ENCODE data around the gene RBBP8. TPM values are rescaled to one million over a fixed set of nuclear protein-coding genes. Genes with fewer than 3 reads are reported as not detected.
"Not testable (repeated sequence)": the region's sequence is repeated elsewhere in the genome, so short reads cannot be mapped to it uniquely, and the experiment has no call there.

RBBP8 gene
- total RNA-seq, 1 donor from 2014 or later = 44.4 TPM

DNA sequence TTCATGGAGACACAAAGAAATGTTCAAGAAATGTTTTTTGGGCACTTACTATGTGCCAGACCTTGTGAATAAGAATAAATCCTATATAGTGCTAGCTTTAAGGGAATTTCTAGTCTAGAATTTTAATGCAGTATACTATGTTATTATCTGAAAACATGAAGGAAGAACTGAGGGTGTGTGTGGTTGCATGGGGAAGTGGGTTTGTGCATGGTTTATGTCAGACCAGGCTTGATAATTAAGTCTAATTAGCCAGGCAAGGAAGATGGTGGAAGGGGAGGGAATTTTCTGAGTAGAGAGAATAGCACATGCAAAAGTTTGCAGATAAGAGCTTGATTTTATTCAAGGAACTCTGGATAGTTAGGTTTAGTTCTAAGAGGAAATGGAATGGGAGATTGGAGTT lies 6.5 kb downstream of the RBBP8 start:
- intact Hi-C loops (cut with micrococcal nuclease) = loop anchor here (10.0 kb wide), 1 partner anchor 1455 kb away; the partner anchor contains the start of gene OSBPL1A

DNA sequence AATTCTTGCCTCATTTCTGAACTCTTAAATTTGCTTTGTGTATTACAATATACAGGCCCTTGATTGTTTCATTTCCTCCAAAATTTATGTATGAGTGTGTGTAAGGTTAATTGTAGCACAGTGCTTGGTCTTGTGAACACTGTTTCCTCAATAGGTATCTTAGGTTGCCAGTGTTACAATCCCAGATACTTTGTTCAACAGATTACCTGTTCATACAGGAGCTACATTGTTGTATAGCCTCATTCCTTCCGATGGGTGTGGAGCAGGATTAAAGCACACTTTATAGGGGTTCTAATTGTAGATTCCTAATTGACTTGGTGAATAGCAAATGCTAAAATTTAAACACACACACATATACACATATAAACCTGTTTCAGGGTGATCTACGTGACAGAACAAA lies 10.7 kb downstream of the RBBP8 start:
- intact Hi-C loops (cut with micrococcal nuclease) = no loop called here

DNA sequence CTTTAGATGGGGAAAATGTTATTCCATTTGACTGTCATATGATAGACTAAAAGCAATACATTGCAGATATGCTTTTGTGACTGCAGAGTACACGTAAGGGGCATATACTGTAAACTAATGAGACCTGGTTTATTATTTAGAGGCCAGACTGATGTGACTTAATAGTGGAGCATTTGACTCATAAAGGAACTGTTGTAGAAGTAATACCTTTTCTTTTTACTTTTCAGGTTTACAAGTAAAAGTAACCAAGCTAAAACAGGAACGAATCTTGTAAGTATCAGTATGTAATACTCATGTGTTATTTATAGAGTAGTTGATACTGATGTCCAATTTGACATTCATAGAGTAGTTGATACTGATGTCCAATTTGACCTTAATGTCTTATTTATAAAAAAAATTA lies 13.1 kb downstream of the RBBP8 start:
- intact Hi-C loops (cut with micrococcal nuclease) = no loop called here

DNA sequence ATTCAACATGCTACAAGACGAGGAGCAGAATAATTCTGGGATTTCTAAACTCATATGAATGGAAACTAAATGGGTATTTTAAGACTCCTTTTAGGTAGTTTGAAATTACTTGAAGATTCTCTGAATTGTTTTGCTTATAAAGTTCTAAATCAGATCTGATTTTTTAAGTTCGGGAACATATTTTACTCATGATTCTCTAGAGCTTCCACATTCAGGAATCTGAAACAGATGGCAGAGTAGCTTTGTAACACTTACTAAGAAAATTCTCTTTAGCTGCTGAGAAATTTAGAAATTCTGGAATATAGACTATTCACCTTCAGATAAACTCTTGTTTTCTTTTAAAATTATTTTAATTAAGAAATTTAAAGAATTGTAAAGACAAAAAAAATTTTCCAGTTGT lies 13.7 kb downstream of the RBBP8 start:
- intact Hi-C loops (cut with micrococcal nuclease) = no loop called here

DNA sequence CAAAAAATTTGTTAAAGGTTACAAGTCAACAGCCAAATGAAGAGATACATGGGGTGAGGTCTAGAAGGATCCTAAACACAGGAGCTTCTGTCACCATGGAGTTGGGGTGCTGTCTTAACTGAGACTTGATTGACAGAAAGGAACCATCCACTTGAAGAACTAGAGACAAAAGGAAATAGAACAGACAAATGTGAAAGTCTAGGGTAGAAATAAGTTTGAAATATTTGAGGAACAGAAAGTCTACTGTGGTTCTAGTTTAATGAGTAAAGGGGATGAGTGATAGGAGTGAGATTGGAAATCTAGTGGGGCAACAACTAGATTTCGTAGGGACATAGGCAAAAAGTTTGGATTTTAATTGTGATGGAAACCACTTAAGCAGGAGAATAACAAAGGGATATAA lies 18.7 kb downstream of the RBBP8 start:
- intact Hi-C loops (cut with micrococcal nuclease) = no loop called here

DNA sequence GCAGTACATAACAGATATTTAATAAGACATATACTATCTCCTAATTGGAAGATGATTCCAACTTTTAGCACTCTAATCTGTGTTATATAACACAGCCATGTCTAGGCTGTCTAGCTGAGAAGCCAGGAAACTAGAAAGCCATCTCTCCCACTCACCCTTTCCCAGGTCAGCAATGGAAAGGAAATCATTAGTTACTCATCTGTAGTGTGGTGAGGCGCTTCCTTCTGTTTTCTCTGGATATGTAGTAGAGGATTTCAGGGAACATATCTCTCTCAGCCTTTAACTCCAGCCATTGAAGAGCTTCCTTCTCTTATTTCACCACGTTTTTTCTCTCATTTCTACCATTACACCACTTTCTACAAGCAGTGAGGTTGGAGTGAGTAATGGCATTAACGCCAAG lies 19.4 kb downstream of the RBBP8 start:
- intact Hi-C loops (cut with micrococcal nuclease) = no loop called here

DNA sequence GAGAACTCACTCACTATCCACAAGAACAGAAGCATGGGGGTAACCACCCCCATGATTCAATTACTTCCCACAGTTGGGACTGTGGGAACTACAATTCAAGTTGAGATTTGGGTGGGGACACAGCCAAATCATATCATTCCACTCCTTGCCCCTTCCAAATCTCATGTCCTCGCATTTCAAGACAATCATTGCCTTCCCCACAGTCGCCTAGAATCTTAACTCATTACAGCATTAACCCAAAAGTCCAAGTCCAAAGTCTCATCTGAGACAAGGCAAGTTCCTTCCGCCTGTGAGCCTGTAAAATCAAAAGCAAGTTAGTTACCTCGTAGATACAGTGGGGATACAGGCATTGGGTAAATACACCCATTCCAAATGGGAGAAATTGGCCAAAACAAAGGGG lies 20.9 kb downstream of the RBBP8 start:
- intact Hi-C loops (cut with micrococcal nuclease) = not testable (repeated sequence)

DNA sequence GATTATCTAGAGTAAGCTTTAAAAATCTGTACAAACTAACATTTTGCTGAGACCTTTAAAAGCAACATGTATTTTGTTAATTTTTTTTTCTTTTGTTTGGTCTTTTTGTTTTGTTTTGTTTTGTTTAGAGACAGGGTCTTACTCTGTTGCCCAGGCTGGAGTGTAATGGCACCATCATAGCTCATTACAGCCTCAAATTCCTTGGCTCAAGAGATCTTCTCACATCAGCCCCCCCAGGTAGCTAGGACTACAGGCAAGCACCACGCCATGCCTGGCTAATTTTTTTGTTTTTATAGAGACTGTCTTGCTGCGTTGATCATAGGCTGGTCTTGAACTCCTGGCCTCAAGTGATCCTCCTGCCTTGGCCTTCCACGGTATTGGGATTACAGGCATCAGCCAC lies 23.1 kb downstream of the RBBP8 start:
- intact Hi-C loops (cut with micrococcal nuclease) = no loop called here

DNA sequence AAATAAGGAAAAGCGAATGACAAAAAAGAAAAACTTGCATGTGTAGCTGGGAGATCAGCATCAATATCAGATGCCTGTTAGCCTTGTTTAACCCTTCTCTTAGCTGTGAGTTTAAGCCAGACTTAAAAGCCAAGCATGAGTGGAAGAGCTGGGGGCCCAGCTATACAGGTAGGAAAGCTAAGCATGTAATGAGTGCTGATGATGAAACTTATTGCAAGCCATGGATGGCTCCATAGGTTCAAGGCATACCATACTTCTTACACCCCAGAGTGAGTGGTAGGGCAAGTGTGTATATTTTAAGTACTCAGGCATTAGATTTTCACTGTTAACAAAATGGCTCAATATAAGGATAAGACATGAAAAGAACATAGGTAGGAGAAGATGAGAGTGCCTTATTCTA lies 28.0 kb downstream of the RBBP8 start:
- intact Hi-C loops (cut with micrococcal nuclease) = no loop called here

DNA sequence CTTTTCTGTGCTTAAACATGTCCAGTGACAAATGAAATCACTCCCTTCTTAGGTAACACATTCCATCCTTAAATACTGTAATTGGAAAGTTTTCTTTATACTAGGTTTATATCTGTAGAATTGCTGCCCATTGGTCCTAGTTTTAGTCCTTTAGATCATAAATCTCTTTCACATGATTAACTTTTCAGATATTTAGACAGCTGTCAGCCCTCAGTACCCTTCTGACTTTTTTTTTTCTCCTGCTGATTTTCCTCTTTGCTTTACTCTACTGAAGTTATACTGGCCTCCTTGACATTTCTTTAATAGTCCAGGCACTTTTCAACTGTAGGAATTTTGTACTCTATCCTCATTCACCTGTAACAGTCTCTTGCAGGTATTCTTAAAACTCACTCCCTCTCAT lies 28.9 kb downstream of the RBBP8 start:
- intact Hi-C loops (cut with micrococcal nuclease) = no loop called here

DNA sequence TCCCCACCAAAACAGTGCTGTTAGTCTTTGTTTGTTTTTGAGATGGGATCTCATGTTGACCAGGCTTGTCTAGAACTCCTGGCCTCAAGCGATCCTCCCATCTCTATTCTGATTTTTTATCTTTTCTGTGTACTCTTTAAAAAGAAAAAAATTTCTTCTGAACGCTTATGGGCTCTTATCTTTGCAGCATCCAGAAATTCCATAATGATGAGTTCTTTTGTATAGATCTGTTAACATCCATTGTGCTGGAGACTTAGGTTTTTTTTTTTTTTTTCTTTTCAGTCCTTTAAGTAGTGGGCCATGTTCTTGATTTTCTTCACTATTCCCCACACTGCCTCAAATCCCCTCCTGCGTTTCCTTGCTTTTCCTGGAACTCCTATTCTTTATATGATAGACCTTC lies 31.0 kb downstream of the RBBP8 start:
- intact Hi-C loops (cut with micrococcal nuclease) = no loop called here

DNA sequence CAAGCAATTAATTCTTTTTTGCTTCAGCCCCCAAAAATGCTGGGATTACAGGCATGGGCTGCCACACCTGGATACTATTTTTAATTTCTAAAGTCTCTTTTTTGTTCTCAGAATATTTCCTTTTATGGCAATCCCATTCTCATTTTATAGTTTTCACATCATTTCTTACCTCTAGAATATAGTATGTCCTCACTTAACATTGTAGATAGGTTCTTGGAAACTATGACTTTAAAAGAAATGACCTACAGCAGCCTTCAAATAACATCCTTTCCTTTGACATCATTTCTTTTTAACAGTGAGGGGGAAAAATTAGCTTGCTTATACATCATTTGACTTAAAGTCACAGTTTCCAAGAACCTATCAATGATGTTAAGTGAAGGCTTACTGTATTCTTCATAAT lies 31.6 kb downstream of the RBBP8 start:
- intact Hi-C loops (cut with micrococcal nuclease) = no loop called here

DNA sequence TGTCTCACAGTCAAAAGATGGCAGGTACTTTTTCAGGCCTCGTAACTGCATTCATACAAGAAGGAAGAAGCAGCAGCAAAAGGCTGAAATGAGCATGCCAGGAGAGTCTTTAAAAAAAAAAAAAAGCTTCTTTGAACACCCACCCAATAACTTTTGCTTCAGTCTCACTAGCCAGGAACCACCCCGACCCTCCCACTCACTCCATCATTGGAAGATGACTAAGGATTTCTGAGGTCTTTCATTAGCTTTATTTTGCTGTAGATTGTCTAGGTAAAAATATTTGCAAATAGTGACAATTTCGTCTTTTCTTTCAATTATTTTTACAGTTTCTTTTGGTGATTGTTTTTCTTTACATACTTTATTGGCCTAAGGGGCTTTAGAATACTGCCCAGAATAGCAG lies 37.9 kb downstream of the RBBP8 start:
- intact Hi-C loops (cut with micrococcal nuclease) = no loop called here

DNA sequence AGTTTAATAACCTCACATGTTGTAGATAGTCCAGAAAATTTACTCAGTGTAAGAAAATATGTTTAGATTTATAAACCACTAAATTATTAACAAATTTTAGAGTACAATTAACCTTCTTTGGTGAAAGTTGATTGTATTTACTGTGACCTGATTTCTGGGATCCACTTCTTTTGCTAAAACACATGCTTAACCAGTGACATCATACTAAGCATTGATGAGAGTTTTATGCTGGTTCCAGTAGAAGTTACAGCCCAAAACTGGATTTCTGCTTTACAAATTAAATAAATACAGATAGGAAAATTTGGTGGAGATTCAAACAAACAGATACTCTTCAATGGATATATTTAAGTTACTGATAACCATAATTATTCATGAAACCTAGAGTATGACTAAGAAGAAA lies 40.9 kb downstream of the RBBP8 start:
- intact Hi-C loops (cut with micrococcal nuclease) = no loop called here

DNA sequence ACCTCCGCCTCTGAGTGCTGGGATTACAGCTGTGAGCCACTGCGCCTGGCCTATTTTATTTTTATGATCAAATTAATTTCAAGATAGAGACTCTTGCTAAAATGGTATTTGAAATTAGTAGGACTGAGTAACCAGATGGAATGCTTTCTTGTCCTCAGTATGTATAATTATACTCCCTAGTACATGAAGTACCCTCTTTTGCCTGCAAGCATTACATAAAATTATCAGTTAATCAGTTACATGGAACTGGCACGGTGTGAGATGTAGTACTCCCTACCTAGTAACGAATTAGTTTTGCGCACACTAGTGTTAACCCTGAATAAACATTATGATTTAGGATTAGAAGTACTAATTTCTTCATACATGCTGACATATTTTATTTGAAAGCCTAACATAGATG lies 41.6 kb downstream of the RBBP8 start:
- intact Hi-C loops (cut with micrococcal nuclease) = no loop called here

DNA sequence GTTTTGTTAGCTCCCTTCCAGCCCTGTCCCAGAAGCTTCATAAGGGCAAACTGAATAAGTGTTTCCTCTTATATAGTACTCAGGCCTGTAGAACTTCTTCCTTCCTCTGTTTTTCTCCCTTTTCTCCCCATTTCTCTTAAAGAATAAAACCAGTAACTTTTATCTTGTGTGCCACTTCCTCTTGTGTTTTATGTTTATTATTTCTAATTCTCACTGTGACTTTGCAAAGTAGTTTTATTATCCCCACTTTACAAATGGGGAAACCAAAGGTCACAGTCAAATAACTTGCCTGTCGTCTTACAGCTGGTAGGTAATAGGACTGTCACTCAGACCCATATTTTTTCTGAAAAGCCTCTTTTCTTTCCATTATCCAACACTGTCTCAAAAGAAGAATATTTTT lies 42.4 kb downstream of the RBBP8 start:
- intact Hi-C loops (cut with micrococcal nuclease) = no loop called here

DNA sequence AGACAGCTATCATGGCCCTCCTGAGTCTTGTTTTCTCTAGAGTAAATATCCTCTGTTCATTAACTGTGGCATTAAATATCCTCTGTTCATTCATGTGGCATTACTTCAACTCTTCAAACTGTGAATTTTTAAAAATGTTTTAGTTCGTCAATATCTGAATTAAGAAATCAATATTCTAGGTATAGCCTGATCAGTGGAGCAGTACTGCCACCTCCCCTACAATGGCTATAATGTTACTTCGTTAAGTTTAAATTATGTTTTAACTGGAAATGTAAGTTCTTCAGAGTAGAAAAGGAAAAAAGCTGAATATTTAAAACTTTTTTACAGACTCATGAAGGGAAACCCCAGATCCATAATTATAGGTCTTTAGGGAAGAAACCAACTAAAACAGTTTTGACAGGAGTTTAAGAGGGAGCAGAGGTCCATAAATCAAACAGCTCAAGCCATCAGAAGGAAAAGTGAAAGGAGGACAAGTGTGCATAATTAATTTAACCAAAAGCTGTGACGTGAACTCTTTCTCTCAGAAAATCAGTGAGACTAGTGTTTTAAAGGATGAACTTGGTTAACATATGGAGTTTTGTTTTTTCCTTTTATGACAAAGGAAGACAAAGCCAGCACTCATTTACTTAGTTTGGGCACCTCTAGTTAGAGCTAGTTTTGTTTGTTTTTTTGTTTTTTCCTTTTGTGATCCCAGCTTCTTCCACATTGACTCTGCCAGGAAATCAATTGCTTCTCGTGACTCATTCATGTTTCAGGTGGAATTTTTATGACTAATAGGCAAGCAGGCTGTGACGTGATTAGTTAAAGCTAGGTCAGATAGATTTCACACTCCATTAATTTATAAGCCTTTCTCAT lies 44.9 kb downstream of the RBBP8 start:
- intact Hi-C loops (cut with micrococcal nuclease) = no loop called here

DNA sequence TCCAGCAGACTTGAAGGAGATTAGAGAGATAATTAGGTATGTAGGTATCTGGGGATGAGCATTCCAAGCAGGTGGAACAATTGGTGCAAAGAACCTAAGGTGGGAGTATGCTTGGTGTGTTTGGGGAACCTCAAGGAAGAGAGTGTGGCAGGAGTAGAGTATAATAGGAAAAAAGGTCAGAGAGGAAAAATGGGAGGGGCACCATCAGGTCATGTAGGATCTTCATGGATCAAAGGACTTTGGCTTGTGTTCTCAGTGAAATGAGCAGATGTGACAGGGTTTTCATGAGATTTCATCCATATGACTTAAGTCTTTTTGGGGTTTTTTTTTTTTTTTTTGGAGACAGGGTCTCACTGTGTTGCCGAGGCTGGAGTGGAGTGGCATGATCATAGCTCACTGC lies 47.3 kb downstream of the RBBP8 start:
- intact Hi-C loops (cut with micrococcal nuclease) = no loop called here

DNA sequence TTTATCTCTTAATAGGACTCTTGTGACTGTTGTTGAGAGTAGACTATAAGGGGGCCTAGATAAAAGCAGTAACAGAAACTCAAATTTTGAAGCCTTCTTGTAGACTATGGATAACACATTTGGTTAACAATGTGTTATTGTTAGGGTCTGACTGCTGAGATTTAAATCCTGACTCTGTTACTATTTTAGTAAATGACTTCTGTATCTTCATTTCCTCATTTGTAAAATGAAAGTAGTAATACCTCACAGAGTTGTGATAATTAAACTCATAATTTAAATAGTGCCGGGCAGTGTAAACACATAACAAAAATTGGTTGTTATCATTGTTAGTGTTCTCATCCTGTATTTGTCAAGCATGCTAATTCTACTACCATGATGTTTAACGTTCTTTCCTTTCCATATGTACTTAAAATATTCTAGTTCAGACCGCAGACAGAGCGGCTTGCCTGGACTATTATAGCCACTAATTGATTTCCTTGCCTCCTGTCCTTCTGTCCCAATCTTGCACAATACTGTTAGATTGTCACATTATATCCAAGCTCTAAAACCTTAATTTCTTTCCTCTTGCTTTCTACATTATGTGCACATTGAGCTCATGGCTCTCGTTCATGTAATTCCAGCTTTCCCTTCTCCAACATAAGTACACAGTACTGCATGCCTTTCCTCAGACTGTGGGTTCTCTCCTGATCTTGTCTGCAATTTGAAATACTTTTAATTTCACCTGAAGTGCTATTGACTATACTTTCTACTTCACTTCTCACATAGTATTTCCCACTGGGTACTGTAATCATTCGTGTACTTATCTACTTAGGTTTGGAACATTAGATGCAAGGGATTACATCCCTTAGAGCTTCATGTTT lies 48.4 kb downstream of the RBBP8 start:
- intact Hi-C loops (cut with micrococcal nuclease) = no loop called here

DNA sequence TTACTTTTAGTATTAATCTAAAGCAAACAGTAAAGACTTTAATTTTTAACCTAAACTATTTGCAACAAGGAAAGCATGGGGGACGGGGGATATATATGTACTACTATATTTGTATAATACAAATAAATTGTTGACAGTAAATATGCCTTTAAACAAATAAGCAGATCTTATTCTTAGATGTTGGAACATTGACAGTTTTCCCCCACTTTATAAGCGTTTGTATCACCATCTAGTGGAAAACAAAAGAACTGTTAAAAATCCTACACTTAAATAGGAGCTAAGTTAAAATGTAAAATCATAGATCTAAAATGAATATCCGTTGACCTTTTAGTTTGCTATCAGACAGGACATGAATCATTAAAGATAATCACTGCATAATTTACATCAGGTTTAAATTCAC lies 50.0 kb downstream of the RBBP8 start:
- intact Hi-C loops (cut with micrococcal nuclease) = loop anchor here (1.0 kb wide), 3 partner anchors 53 to 184 kb away; no protein-coding TSS in a partner anchor

DNA sequence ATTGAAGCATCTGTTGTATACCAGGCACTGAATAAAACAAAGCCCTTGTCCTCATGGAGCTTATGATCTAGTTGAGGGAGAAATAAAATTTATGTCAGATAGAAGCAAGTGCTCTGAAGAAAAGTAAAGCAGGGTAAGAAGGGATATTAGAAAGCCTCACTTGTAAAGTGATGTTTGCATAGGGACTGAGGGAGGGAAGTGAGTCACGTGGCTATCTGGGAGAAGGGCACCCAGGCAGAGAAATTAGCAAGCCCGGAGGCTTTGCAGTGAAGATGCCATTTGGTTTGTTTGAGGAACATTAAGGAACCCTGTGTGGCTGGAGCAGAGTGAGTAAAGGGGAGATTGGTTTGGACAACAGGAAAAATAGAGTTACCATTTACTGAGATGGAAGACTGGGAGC lies 52.1 kb downstream of the RBBP8 start:
- intact Hi-C loops (cut with micrococcal nuclease) = no loop called here

DNA sequence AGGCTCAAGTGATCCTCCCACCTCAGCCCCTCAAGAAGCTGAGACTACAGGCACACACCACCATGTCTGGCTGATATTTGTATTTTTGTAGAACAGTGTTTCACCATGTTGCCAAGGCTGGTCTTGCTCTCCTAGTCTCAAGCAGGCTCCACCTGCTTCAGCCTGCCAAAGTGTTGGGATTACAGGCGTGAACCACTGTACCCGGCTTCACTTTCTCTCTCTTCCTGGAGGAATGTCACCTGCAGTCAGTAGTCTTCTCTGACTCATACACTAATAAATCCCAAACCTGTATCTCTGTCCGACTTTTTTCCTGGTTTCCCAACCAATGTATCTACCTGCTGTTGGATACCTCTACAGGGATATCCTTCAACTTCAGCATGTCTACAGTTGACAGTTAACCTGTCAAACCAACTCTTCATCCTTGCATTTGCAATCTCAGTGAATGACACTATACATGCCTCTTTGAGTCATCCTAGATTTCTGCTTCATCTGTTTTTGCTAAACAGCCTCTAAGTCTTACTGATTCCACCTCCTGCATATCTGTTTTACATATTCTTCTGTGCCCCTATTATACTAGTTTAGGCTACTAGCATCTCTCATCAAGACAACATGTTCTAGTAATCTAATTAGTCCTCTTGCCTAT lies 54.5 kb downstream of the RBBP8 start:
- intact Hi-C loops (cut with micrococcal nuclease) = no loop called here

All from T-helper 1 cell treated with Interleukin-12 subunit alpha and Interleukin-12 subunit beta and Interleukin-4 antibody, amounts not matched to agents 30 ng/mL and 1 ng/mL, for 36 hours (primary cell).